ENCODE data around the gene AARS1. TPM values are rescaled to one million over a fixed set of nuclear protein-coding genes. Genes with fewer than 3 reads are reported as not detected.
"Not testable (repeated sequence)": the region's sequence is repeated elsewhere in the genome, so short reads cannot be mapped to it uniquely, and the experiment has no call there.

The AARS1 gene
- total and polyA plus RNA-seq, 11 donors: 23.9 to 96.2 (median 63.2) TPM

DNA sequence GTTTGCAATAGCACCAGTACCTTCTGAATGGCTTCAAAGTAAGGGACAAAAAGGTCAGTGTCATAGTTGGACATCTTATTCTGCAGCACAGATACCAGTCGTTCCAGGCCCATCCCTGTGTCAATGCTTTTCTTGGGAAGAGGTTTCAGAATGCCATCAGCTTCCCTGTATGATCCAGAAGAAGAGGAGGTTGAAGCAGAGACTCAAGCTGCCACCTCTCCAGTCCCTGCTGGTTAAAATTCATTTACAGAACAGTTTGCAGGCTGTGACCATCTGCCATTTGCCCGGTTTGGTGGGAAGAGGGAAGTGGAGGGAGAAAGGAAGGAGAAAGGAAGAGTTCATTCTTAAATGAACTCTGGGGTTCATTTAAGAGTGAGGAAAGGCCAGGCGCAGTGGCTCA lies 19.1 kb downstream of the AARS1 start:
- Histone ChIP-seq H3K4me1 (no peaks in the 10 kb centered on the region), H3K27ac (no peak overlapping the region), H3K9me3 (no peaks in the 10 kb centered on the region), H3K27me3 (no peaks in the 10 kb centered on the region), H3K36me3 (peaks cover 2 to 100% (median 94%) of the 10 kb centered on the region in 9 donors), H3K4me3 (no peak overlapping the region)
- DNase-seq (no peak), ATAC-seq (no peak)
- intact Hi-C loops (cut with DNase I): loop anchor here in 1 of 10 donors (10.0 kb wide), 1 partner anchor 115 kb away; no protein-coding TSS in a partner anchor
- WGBS, 4 donors: 86 to 92% (median 89%) methylated on average over 3 of the region's 3 CpGs
- TF ChIP-seq POLR2A (IDR thresholded peaks at IDR 0.05): no peak
- TF ChIP-seq CTCF (IDR thresholded peaks at IDR 0.05): no peak

DNA sequence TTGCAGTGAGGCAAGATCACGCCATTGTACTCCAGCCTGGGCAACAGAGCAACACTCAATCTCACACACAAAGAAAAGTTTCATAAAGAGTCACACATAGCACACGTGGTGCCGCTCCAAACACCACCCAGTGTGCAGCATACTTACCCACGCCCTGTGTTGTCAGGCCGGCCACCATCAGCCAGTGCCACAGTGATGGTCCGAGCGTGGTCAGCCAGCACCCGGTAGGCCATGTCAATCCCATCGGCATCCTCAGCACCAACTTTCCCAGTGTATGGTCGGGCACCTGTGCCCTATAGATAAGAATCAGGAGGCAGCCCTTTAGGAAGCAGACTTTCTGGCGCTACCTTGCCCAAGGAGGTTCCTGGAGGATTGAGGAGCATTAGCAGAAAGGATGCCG lies 19.8 kb downstream of the AARS1 start:
- no peak for DNase-seq
- peaks cover 2 to 100% (median 94%) of the 10 kb centered on the region in 9 donors for H3K36me3 ChIP-seq
- H3K27me3 ChIP-seq: no peaks in the 10 kb centered on the region
- H3K9me3 ChIP-seq: no peaks in the 10 kb centered on the region
- intact Hi-C loops (cut with DNase I): loop anchor here in 3 of 10 donors (10.0 kb wide), 2 partner anchors 105 to 115 kb away; no protein-coding TSS in a partner anchor
- H3K4me1 ChIP-seq: no peaks in the 10 kb centered on the region
- no peak overlapping the region for H3K4me3 ChIP-seq
- WGBS, 4 donors: 85 to 97% (median 88%) methylated on average over 10 to 12 of the region's 12 CpGs
- no peak for ATAC-seq
- TF ChIP-seq CTCF (IDR thresholded peaks at IDR 0.05) (no peak), POLR2A (IDR thresholded peaks at IDR 0.05) (no peak)
- no peak overlapping the region for H3K27ac ChIP-seq

- 88 to 96% (median 91%) methylated on average over 9 to 10 of the region's 10 CpGs for WGBS, 4 donors
- H3K4me3 ChIP-seq, H3K27ac ChIP-seq, ATAC-seq, H3K4me1 ChIP-seq, H3K27me3 ChIP-seq, DNase-seq, H3K9me3 ChIP-seq: not testable (repeated sequence)
- intact Hi-C loops (cut with DNase I): loop anchor here in 3 of 10 donors (10.0 kb wide), 2 partner anchors 103 to 113 kb away; no protein-coding TSS in a partner anchor
- H3K36me3 ChIP-seq: peaks cover 2 to 100% (median 96%) of the 10 kb centered on the region in 9 donors
These were observed 21.4 kb downstream of the AARS1 start for GRCh38 chr16:70267922-70268321.

DNA sequence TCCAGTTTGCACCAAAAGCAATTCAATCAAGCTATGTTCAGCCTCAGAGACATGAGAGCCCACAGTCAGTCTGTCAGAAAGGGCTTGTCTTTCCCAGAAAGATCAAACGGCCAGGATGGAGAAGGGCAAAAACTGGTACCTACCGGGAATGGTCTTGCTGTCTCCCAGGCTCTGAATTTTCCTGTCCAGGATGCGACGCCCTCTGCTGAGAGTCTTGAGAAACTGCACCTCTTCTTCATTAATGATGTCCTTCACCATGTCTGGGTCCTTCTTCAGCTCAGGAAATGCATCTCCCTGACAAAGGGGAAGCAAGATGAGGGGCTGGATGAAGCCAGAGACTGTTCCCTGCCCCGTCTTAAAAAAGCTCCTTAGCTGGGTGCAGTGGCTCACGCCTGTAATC lies 21.8 kb downstream of the AARS1 start:
- H3K4me3 ChIP-seq: no peak overlapping the region
- no peaks in the 10 kb centered on the region for H3K4me1 ChIP-seq
- H3K9me3 ChIP-seq: no peaks in the 10 kb centered on the region
- peaks cover 2 to 100% (median 99%) of the 10 kb centered on the region in 9 donors for H3K36me3 ChIP-seq
- ATAC-seq (peak in 1 of 4 donors; percentile 41), DNase-seq (no peak)
- 41 to 50% (median 46%) methylated on average over 6 of the region's 6 CpGs for WGBS, 4 donors
- TF ChIP-seq CTCF (IDR thresholded peaks at IDR 0.05): peak; percentile 43 to 68 (median 58)
- TF ChIP-seq POLR2A (IDR thresholded peaks at IDR 0.05): no peak
- H3K27ac ChIP-seq: no peak overlapping the region
- intact Hi-C loops (cut with DNase I): loop anchor here in 3 of 10 donors (10.0 kb wide), 2 partner anchors 103 to 113 kb away; no protein-coding TSS in a partner anchor
- no peaks in the 10 kb centered on the region for H3K27me3 ChIP-seq

DNA sequence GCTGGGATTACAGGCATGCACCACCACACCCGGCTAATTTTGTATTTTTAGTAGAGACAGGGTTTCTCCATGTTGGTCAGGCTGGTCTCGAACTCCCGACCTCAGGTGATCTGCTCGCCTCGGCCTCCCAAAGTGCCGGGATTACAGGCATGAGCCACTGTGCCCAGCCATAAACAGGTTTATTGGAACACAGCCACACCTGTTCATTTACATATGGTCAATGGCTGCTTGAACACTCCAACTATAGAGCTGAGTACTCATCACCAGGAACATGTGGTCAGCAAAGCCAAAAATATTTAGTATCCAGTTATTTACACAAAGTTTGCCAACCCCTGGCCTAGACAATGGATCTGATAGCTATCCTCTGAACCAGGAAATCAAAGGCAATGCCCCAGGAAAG lies 29.4 kb downstream of the AARS1 start:
- not testable (repeated sequence) for H3K4me3 ChIP-seq, ATAC-seq, H3K4me1 ChIP-seq, H3K9me3 ChIP-seq, H3K27ac ChIP-seq, H3K27me3 ChIP-seq, DNase-seq
- intact Hi-C loops (cut with DNase I): loop anchor here in 3 of 10 donors (10.0 kb wide), 2 partner anchors 95 to 105 kb away; no protein-coding TSS in a partner anchor
- H3K36me3 ChIP-seq: peaks cover 0 to 100% (median 99%) of the 10 kb centered on the region in 9 donors
- 95 to 100% (median 97%) methylated on average over 5 to 6 of the region's 6 CpGs for WGBS, 4 donors
